Astrocyte (in vitro differentiated cells and primary cell): Measurements from ENCODE around the gene NPFFR1. TPM values are rescaled to one million over a fixed set of nuclear protein-coding genes. Genes with fewer than 3 reads are reported as not detected.

Experiments used
- DNase-seq: peaks from one replicate; pipeline ENCODE4 v3.0.0-alpha.2; 2010; ENCODE audit warnings: low read depth
- FAIRE-seq: peaks from 2 replicates; lab custom pipeline; 2011; peaks lifted over from hg19 to GRCh38; lab: Jason Lieb, UNC
- H2AFZ ChIP-seq: 2 replicates; pipeline ENCODE4 v1.6.0; 2012; ENCODE audit warnings: low read depth, low read length, inconsistent platforms
- H3K27ac ChIP-seq: 2 replicates; pipeline ENCODE4 v1.5.1; 2011; ENCODE audit warnings: low read depth, low read length, inconsistent platforms
- H3K27me3 ChIP-seq: 2 replicates; pipeline ENCODE4 v1.6.0; 2011; ENCODE audit warnings: low read length, inconsistent platforms; ENCODE audit not compliant: insufficient read depth
- H3K36me3 ChIP-seq: 2 replicates; pipeline ENCODE4 v1.5.1; 2011; ENCODE audit warnings: low read length, inconsistent platforms; ENCODE audit not compliant: insufficient read depth
- H3K4me1 ChIP-seq: 2 replicates; pipeline ENCODE4 v1.5.1; 2011; ENCODE audit warnings: low read length, inconsistent platforms; ENCODE audit not compliant: insufficient read depth
- H3K4me2 ChIP-seq: 2 replicates; pipeline ENCODE4 v1.6.0; 2012; ENCODE audit warnings: low read length, inconsistent platforms
- H3K4me3 ChIP-seq: 2 replicates; pipeline ENCODE4 v1.5.1; 2011; ENCODE audit warnings: low read depth, mild to moderate bottlenecking, low read length, inconsistent platforms; ENCODE audit not compliant: insufficient read depth
- H3K79me2 ChIP-seq: 2 replicates; pipeline ENCODE4 v1.6.0; 2012; ENCODE audit warnings: mild to moderate bottlenecking, low read length, inconsistent platforms; ENCODE audit not compliant: insufficient read depth
- H3K9ac ChIP-seq: 2 replicates; pipeline ENCODE4 v1.6.0; 2012; ENCODE audit warnings: mild to moderate bottlenecking, low read length, inconsistent platforms
- H3K9me3 ChIP-seq: 2 replicates; pipeline ENCODE4 v1.5.1; 2012; ENCODE audit warnings: low read depth, mild to moderate bottlenecking, low read length, inconsistent platforms; ENCODE audit not compliant: insufficient read depth
- H4K20me1 ChIP-seq: 2 replicates; pipeline ENCODE4 v1.6.0; 2012; ENCODE audit warnings: low read length, inconsistent platforms; ENCODE audit not compliant: insufficient read depth
- H3K27ac Mint-ChIP-seq: one replicate; pipeline ENCODE4 v1.8.0; 2021; ENCODE audit warnings: mild to moderate bottlenecking, mixed read lengths; ENCODE audit not compliant: unreplicated experiment
- H3K27me3 Mint-ChIP-seq: one replicate; pipeline ENCODE4 v1.8.0; 2021; ENCODE audit warnings: low read depth, mixed read lengths; ENCODE audit not compliant: unreplicated experiment
- H3K36me3 Mint-ChIP-seq: one replicate; pipeline ENCODE4 v1.8.0; 2021; ENCODE audit warnings: low read depth, mixed read lengths; ENCODE audit not compliant: unreplicated experiment
- H3K4me1 Mint-ChIP-seq: one replicate; pipeline ENCODE4 v1.8.0; 2021; ENCODE audit warnings: low read depth, mixed read lengths; ENCODE audit not compliant: unreplicated experiment
- H3K4me3 Mint-ChIP-seq: one replicate; pipeline ENCODE4 v1.8.0; 2021; ENCODE audit warnings: mild to moderate bottlenecking, moderate library complexity, mixed read lengths; ENCODE audit not compliant: unreplicated experiment
- H3K9me3 Mint-ChIP-seq: one replicate; pipeline ENCODE4 v1.8.0; 2021; ENCODE audit warnings: mild to moderate bottlenecking, mixed read lengths; ENCODE audit not compliant: unreplicated experiment
- EZH2 ChIP-seq: IDR thresholded peaks from 2 replicates; pipeline ENCODE4 v1.6.1; 2012; ENCODE audit warnings: mild to moderate bottlenecking, low read length, inconsistent platforms; ENCODE audit not compliant: insufficient read depth
- total RNA-seq: library from RNA; stranded (reverse); gene quantifications from 2 replicates; pipeline ENCODE4 v1.2.1, GENCODE V29; 2021
- TF ChIP-seq, protein P1 (sequence below): IDR thresholded peaks from 2 replicates; pipeline ENCODE4 v1.5.1; 2011; ENCODE audit warnings: low read depth, mild to moderate bottlenecking, inconsistent platforms, low read length, moderate library complexity; ENCODE audit not compliant: insufficient read depth

NPFFR1 gene
- total RNA-seq, 1 donor from 2014 or later, result not detected

DNA sequence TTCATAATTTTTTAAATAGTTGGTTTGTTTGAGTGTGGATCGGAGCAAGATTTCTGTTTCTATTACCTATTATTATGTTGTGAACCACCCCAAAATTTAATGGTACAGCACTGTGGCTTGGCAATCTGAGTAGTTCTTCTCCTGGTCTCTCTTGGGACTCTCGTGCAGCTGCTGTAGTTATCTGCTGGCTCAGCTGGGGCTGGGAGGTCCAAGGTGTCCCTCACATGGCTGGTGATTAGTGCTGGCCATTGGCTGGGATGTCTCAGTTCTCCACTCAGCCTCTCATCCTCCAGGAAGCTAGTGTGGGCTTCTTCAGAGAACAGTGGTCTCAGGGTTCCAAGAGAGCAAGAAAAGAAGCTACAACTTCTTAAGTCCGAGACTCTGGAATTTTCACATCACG is 15.4 kb downstream of the NPFFR1 start:
- Histone ChIP-seq H3K4me1 (peaks cover 12% of the 10 kb centered on the region), H3K4me3 (no peak overlapping the region), H2AFZ (no peak overlapping the region), H3K9ac (no peak overlapping the region), H3K36me3 (no peaks in the 10 kb centered on the region), H3K27me3 (no peaks in the 10 kb centered on the region), H3K4me2 (no peak overlapping the region), H3K9me3 (no peaks in the 10 kb centered on the region), H3K27ac (no peak overlapping the region), H3K79me2 (no peaks in the 10 kb centered on the region), H4K20me1 (no peaks in the 10 kb centered on the region)
- FAIRE-seq (no peak), DNase-seq (no peak)
- Mint-ChIP-seq H3K36me3 (no peaks in the 10 kb centered on the region), H3K4me3 (no peak overlapping the region), H3K4me1 (peaks cover 11% of the 10 kb centered on the region), H3K27ac (no peak overlapping the region), H3K9me3 (no peaks in the 10 kb centered on the region), H3K27me3 (peaks cover 9% of the 10 kb centered on the region)
- TF ChIP-seq, protein P1, sequence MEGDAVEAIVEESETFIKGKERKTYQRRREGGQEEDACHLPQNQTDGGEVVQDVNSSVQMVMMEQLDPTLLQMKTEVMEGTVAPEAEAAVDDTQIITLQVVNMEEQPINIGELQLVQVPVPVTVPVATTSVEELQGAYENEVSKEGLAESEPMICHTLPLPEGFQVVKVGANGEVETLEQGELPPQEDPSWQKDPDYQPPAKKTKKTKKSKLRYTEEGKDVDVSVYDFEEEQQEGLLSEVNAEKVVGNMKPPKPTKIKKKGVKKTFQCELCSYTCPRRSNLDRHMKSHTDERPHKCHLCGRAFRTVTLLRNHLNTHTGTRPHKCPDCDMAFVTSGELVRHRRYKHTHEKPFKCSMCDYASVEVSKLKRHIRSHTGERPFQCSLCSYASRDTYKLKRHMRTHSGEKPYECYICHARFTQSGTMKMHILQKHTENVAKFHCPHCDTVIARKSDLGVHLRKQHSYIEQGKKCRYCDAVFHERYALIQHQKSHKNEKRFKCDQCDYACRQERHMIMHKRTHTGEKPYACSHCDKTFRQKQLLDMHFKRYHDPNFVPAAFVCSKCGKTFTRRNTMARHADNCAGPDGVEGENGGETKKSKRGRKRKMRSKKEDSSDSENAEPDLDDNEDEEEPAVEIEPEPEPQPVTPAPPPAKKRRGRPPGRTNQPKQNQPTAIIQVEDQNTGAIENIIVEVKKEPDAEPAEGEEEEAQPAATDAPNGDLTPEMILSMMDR, result no peak
- TF ChIP-seq EZH2, result no peak

DNA sequence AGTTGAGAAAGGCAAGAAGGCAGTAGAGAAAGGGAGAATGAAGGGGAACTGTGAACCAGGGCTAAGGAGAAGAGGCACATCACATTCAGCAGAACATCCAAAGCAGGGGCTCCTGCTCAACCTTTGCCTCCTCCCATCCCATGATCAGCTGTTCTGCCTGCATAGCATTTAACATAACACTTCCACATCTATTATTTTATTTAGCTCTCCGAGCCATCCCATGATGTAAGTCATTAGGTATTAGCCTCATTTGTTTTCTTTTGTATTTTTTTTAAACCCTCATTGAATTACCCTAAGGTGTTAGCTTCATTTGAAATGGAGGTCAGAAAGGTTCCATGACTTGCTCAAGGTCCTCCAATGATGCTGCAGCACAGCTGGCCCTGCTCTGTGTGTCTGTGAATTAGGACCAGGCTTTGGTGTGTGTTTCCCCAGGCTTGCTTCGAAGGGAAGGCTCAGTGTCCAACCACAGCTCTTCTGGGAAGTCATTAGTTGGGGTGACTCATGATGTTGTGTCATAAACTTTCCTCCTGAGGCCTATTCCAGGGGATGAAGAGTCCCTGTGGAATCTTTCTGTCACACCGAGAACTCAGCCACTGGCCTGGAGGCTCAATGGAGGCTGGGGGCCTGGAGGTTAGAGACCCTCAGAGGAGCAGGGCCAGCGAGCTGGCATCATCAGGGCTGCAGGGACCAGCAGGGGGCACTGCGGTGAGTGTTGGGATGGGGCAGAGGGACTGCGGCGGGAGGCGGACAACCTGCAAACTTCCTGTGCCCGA is 16.5 kb downstream of the NPFFR1 start:
- H3K36me3 ChIP-seq, result no peaks in the 10 kb centered on the region
- H3K79me2 ChIP-seq, result no peaks in the 10 kb centered on the region
- peaks cover 12% of the 10 kb centered on the region for H3K4me1 ChIP-seq
- Mint-ChIP-seq H3K27me3 (peaks cover 9% of the 10 kb centered on the region), H3K27ac (peak overlapping the region; percentile 90), H3K4me3 (peak overlapping the region; percentile 58), H3K9me3 (no peaks in the 10 kb centered on the region), H3K36me3 (no peaks in the 10 kb centered on the region), H3K4me1 (peaks cover 11% of the 10 kb centered on the region)
- no peak overlapping the region for H3K4me3 ChIP-seq
- FAIRE-seq, result peak; percentile 43
- peak overlapping the region; percentile 34 for H3K4me2 ChIP-seq
- no peak overlapping the region for H3K9ac ChIP-seq
- no peaks in the 10 kb centered on the region for H3K9me3 ChIP-seq
- peak overlapping the region; percentile 43 for H3K27ac ChIP-seq
- no peaks in the 10 kb centered on the region for H3K27me3 ChIP-seq
- no peak for TF ChIP-seq EZH2
- TF ChIP-seq, protein P1, result peak; percentile 14
- H2AFZ ChIP-seq, result no peak overlapping the region
- DNase-seq, result peak; percentile 96
- no peaks in the 10 kb centered on the region for H4K20me1 ChIP-seq

DNA sequence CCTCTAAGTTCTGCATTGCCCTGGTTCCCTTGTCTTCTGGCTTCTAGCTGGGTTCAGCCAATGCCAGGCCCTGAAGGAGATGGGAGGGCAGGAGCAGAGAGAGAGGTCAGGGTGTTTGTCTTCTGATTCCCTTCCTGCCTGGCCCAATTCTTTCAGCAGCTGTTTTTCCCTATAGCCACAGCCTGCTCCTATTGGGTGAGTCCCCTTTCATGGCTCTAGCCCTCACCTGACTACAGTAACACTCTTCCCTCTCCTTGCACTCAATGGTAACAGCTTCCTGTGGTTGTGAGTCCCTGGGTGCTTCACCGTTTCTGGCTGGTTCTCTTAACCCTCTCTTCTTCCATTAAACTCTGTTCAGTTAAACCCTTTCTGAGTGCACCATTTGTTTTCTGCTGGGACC is 17.1 kb downstream of the NPFFR1 start:
- H3K27me3 ChIP-seq, result no peaks in the 10 kb centered on the region
- Mint-ChIP-seq H3K36me3 (no peaks in the 10 kb centered on the region), H3K27ac (peak overlapping the region; percentile 90), H3K9me3 (no peaks in the 10 kb centered on the region), H3K4me3 (no peak overlapping the region), H3K4me1 (peaks cover 11% of the 10 kb centered on the region), H3K27me3 (peaks cover 9% of the 10 kb centered on the region)
- no peaks in the 10 kb centered on the region for H3K79me2 ChIP-seq
- H3K9me3 ChIP-seq, result no peaks in the 10 kb centered on the region
- no peaks in the 10 kb centered on the region for H4K20me1 ChIP-seq
- no peak for TF ChIP-seq EZH2
- TF ChIP-seq, protein P1, result no peak
- H2AFZ ChIP-seq, result no peak overlapping the region
- peak overlapping the region; percentile 34 for H3K4me2 ChIP-seq
- DNase-seq (no peak), FAIRE-seq (no peak)
- H3K27ac ChIP-seq, result peak overlapping the region; percentile 43
- H3K4me1 ChIP-seq, result peaks cover 12% of the 10 kb centered on the region
- no peaks in the 10 kb centered on the region for H3K36me3 ChIP-seq
- no peak overlapping the region for H3K4me3 ChIP-seq
- no peak overlapping the region for H3K9ac ChIP-seq
